Endothelial cell of umbilical vein (primary cell): ENCODE results near the gene FER. TPM values are rescaled to one million over a fixed set of nuclear protein-coding genes. Genes with fewer than 3 reads are reported as not detected.
"Not testable (repeated sequence)": the region's sequence is repeated elsewhere in the genome, so short reads cannot be mapped to it uniquely, and the experiment has no call there.

ENCODE experiments used
- BruUV-seq: library from RNA; stranded (reverse); fragments of 400-500 nt; replicated peaks from 2 replicates; lab custom pipeline; 2021; lab: Mats Ljungman, UMichigan
- CTCF ChIA-PET: fragments of 300-600, 350-600 bp; sonication (Branson Sonifier 250); formaldehyde crosslinking; loops from one replicate; lab custom pipeline; 2021; ENCODE audit warnings: antibody characterized with exemption, inconsistent platforms; lab: Charles Lee
- POLR2A ChIA-PET: fragments of 300-600, 350-600 bp; sonication (Branson Sonifier 250); formaldehyde crosslinking; loops from one replicate; lab custom pipeline; 2021; ENCODE audit warnings: antibody characterized with exemption, inconsistent platforms; lab: Charles Lee
- DNase-seq: peaks from one replicate; pipeline ENCODE4 v3.0.0-alpha.2; 2011; ENCODE audit warnings: low read depth, low spot score
- FAIRE-seq: peaks from 2 replicates; lab custom pipeline; 2011; peaks lifted over from hg19 to GRCh38; lab: Jason Lieb, UNC
- H2AFZ ChIP-seq: 2 replicates; pipeline ENCODE4 v1.6.0; 2012; ENCODE audit warnings: low read depth, low read length, control low read depth, inconsistent platforms
- H3K27ac ChIP-seq: 2 replicates; pipeline ENCODE4 v1.5.1; 2011; ENCODE audit warnings: low read depth, mild to moderate bottlenecking, control low read depth, low read length, moderate library complexity; ENCODE audit not compliant: insufficient read depth
- H3K27me3 ChIP-seq, 2 experiments: 2 replicates each; pipeline versions ENCODE4 v1.6.0 to v1.6.1; 2011; ENCODE audit warnings: low read length in 2 of 2, mixed read lengths in 1 of 2; ENCODE audit not compliant: control insufficient read depth in 2 of 2, insufficient read depth in 2 of 2
- H3K36me3 ChIP-seq, 2 experiments: 2 replicates in 1 of 2; 3 replicates in 1 of 2; pipeline ENCODE4 v1.5.1; 2011; ENCODE audit warnings: low read length in 2 of 2, mild to moderate bottlenecking in 1 of 2, moderate library complexity in 1 of 2; ENCODE audit not compliant: control insufficient read depth in 2 of 2, insufficient read depth in 2 of 2; ENCODE audit errors: extremely low read depth in 1 of 2
- H3K4me1 ChIP-seq: 3 replicates; pipeline ENCODE4 v1.5.1; 2011; ENCODE audit warnings: mild to moderate bottlenecking, low read length; ENCODE audit not compliant: control insufficient read depth, insufficient read depth; ENCODE audit errors: extremely low read depth
- H3K4me2 ChIP-seq: 2 replicates; pipeline ENCODE4 v1.6.1; 2011; ENCODE audit warnings: low read length, control low read depth, mixed read lengths; ENCODE audit not compliant: insufficient read depth
- H3K4me3 ChIP-seq, 3 experiments: fragments of 200-600 bp in 1 of 3; sonication (generic), shearing (Covaris generic) in 1 of 3; replicated peaks in 1 of 3; 2 replicates each; pipeline ENCODE4 v1.5.1; 2011 to 2016; ENCODE audit warnings: control low read depth in 3 of 3, low read length in 3 of 3, mild to moderate bottlenecking in 2 of 3, inconsistent platforms in 1 of 3, low read depth in 1 of 3, moderate library complexity in 1 of 3; ENCODE audit not compliant: insufficient read depth in 1 of 3
- H3K79me2 ChIP-seq: 2 replicates; pipeline ENCODE4 v1.6.0; 2012; ENCODE audit warnings: low read length, inconsistent platforms; ENCODE audit not compliant: control insufficient read depth, insufficient read depth
- H3K9ac ChIP-seq: replicated peaks from 2 replicates; pipeline ENCODE3; 2011; ENCODE audit warnings: low read length, control low read depth; ENCODE audit not compliant: insufficient read depth; ENCODE audit errors: extremely low read depth
- H3K9me1 ChIP-seq: replicated peaks from 3 replicates; pipeline ENCODE4 v1.6.0; 2011; ENCODE audit warnings: mild to moderate bottlenecking, low read length; ENCODE audit not compliant: control insufficient read depth, insufficient read depth; ENCODE audit errors: extremely low read depth
- H3K9me3 ChIP-seq: replicated peaks from 2 replicates; pipeline ENCODE4 v1.5.1; 2012; ENCODE audit warnings: low read length, inconsistent platforms; ENCODE audit not compliant: control insufficient read depth, insufficient read depth
- H4K20me1 ChIP-seq: replicated peaks from 2 replicates; pipeline ENCODE3; 2011; ENCODE audit warnings: mild to moderate bottlenecking, low read length; ENCODE audit not compliant: control insufficient read depth, insufficient read depth; ENCODE audit errors: extremely low read depth
- CTCF ChIP-seq, 2 donors: IDR thresholded peaks; 1 replicate in 1 of 2; 2 replicates in 1 of 2; pipeline ENCODE4 v1.5.1; 2011; ENCODE audit warnings: low read length in 2 of 2, mild to moderate bottlenecking in 2 of 2, moderate library complexity in 2 of 2, control low read depth in 1 of 2, inconsistent platforms in 1 of 2, low read depth in 1 of 2; ENCODE audit not compliant: insufficient read depth in 1 of 2; ENCODE audit errors: extremely low read depth in 1 of 2
- EZH2 ChIP-seq: IDR thresholded peaks from 2 replicates; pipeline ENCODE4 v1.6.1; 2012; ENCODE audit warnings: borderline replicate concordance, low read depth, mild to moderate bottlenecking, moderate library complexity, low read length, inconsistent platforms; ENCODE audit not compliant: severe bottlenecking
- FOS ChIP-seq: IDR thresholded peaks from 2 replicates; pipeline ENCODE4 v1.6.1; 2011; ENCODE audit warnings: mild to moderate bottlenecking, low read length, moderate library complexity, borderline replicate concordance; ENCODE audit not compliant: insufficient read depth
- GATA2 ChIP-seq: IDR thresholded peaks from 2 replicates; pipeline ENCODE4 v1.7.0; 2011; ENCODE audit warnings: low read depth, mild to moderate bottlenecking, moderate library complexity, mixed read lengths, low read length; ENCODE audit not compliant: insufficient read length, insufficient read depth
- JUN ChIP-seq: IDR thresholded peaks from 2 replicates; pipeline ENCODE4 v1.6.1; 2011; ENCODE audit warnings: borderline replicate concordance, low read depth; ENCODE audit not compliant: insufficient read length, insufficient read depth
- MAX ChIP-seq: IDR thresholded peaks from 2 replicates; pipeline ENCODE4 v1.6.1; 2011; ENCODE audit not compliant: insufficient read depth, insufficient read length
- MYC ChIP-seq: IDR thresholded peaks from one replicate; pipeline ENCODE4 v1.6.1; 2011; ENCODE audit warnings: mild to moderate bottlenecking, low read depth, low read length
- POLR2A ChIP-seq: IDR thresholded peaks from 2 replicates; pipeline ENCODE4 v1.6.1; 2012; ENCODE audit warnings: low read depth, mild to moderate bottlenecking, control low read depth, low read length
- POLR2AphosphoS5 ChIP-seq: IDR thresholded peaks from 2 replicates; pipeline ENCODE4 v1.6.1; 2012; ENCODE audit warnings: low read depth, mild to moderate bottlenecking, control low read depth, low read length, moderate library complexity; ENCODE audit not compliant: insufficient read depth
- dilution Hi-C: fragments of 300-500 bp; cut with MboI; formaldehyde crosslinking; loops from one replicate; pipeline ENCODE4 v1.15.0; 2019; ENCODE audit warnings: low sequenced_read_pairs; ENCODE audit not compliant: extremely low pct_ligation_motif_present
- intact Hi-C: fragments of 100-400 bp; cut with micrococcal nuclease; formaldehyde crosslinking; loops from one replicate; pipeline ENCODE4 v1.10.0; 2022
- polyA plus RNA-seq, 4 experiments: library from polyadenylated mRNA; depleted of rRNA in 3 of 4; stranded (reverse) in 3 of 4; unstranded in 1 of 4; fragments of >200 nt; gene quantifications; 2 replicates each; pipeline versions ENCODE4 v1.2.1 to v1.2.3, GENCODE V29; 2011 to 2012; ENCODE audit warnings: missing spikeins in 1 of 4
- total RNA-seq: library from RNA; stranded (reverse); gene quantifications from 2 replicates; pipeline ENCODE4 v1.2.3, GENCODE V29; 2021

Gene FER
- total and polyA plus RNA-seq, 2 donors (not counting 3 experiments of a cell fraction or from before 2014, with no cell fraction given), result 2.3 to 27.5 TPM

- CTCF ChIA-PET, H3K9me3 ChIP-seq, H3K4me3 ChIP-seq, H3K27me3 ChIP-seq, H3K27ac ChIP-seq, H3K9ac ChIP-seq, H3K4me2 ChIP-seq, H3K9me1 ChIP-seq, H3K4me1 ChIP-seq, FAIRE-seq, H3K36me3 ChIP-seq, dilution Hi-C loops, H4K20me1 ChIP-seq, POLR2A ChIA-PET, H2AFZ ChIP-seq, BruUV-seq, DNase-seq, H3K79me2 ChIP-seq, intact Hi-C loops: not testable (repeated sequence)
These were observed 36.9 kb downstream of the FER start for GRCh38 chr5:108784577-108784976.

GRCh38 chr5:108786806-108787483 lies 39.2 kb downstream of the FER start:
- H2AFZ ChIP-seq, result no peak overlapping the region
- TF ChIP-seq POLR2AphosphoS5 (no peak), MYC (no peak), EZH2 (no peak), JUN (no peak), GATA2 (no peak), MAX (no peak), FOS (no peak), CTCF (IDR thresholded peaks at IDR 0.05; ENCODE audit: extremely low read depth in 1 of 2, insufficient read depth in 1 of 2, low read depth in 1 of 2, low read length in 2 of 2) (no peak), POLR2A (no peak)
- H3K9me3 ChIP-seq, result no peaks in the 10 kb centered on the region
- no peak overlapping the region for H3K4me2 ChIP-seq
- ChIA-PET POLR2A (no interaction called here), CTCF (interaction anchor here (1.4 kb wide), 1 partner anchor 18 kb away, joined by 3 read pairs; no protein-coding TSS in a partner anchor)
- intact Hi-C loops, result no loop called here
- H3K4me1 ChIP-seq, result no peaks in the 10 kb centered on the region
- no TSS peak for BruUV-seq
- H4K20me1 ChIP-seq, result no peaks in the 10 kb centered on the region
- H3K9ac ChIP-seq, result no peak overlapping the region
- H3K36me3 ChIP-seq, result peaks cover 0 to 4% of the 10 kb centered on the region in 2 experiments
- DNase-seq (no peak), FAIRE-seq (no peak)
- H3K4me3 ChIP-seq, result no peak overlapping the region
- H3K9me1 ChIP-seq, result no peaks in the 10 kb centered on the region
- no peaks in the 10 kb centered on the region for H3K27me3 ChIP-seq
- H3K79me2 ChIP-seq, result peaks cover 6% of the 10 kb centered on the region
- dilution Hi-C loops, result no loop called here
- H3K27ac ChIP-seq, result no peak overlapping the region
